ENCODE data around the gene STRA6.

- TF ChIP-seq CTCF (conservative IDR thresholded peaks at IDR 0.05; ENCODE audit: low read depth, low read length) (no peak), EZH2 (IDR thresholded peaks at IDR 0.05; ENCODE audit: low read length, unreplicated experiment) (no peak)
Observed at GRCh38 chr15:74174958-74175253, 27.7 kb downstream of the STRA6 start.
